ENCODE results near the gene HNRNPR. TPM values are rescaled to one million over a fixed set of nuclear protein-coding genes. Genes with fewer than 3 reads are reported as not detected.

HNRNPR gene
- 10 to 100 TPM; 60.9 to 90.2 (median 76.8) TPM for total RNA-seq

DNA sequence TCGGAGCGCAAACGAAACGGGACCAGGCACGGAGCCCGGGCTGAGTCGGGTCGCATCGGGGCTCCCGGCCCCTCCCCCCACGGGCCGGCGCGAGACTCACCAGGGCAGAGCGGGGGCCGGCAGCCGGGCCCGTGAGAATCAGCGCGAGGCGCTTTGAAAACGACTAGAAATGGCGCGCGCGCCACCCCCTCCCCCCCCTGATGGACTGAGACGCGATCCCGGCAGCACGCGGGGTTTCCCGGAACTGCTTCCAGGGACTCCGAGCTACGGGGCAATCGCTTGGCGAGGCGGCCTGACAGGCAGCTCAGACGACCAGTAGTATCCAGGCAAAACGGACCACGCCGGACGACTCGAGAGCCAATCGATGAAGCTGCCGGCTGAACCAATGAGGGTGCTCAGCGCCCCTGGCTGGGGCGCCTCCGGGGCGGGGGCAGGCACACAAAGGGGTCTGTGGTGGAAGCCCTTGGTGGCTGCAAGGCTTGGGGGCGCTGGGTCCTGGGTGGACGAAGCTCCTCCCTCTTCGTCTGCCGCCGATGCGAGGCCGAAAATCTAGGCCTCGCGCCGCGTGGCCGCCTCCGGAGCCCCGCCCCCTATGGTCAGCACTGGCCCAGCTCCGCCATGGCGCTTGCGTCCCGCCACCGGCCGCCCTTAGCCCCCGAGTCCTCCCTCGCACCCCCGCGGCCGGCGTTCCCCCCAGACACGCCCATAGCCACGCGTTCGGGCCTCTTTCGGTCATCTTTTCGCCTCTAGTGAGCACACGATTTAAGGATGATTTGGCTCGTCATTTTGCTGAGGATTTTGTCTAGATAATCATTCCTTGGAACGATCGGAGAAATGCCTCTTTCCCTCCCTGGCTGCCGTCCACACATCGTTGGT lies at the start of gene HNRNPR:
HNRNPR (minus strand) TSS at position 174 of the 876 bp plus-strand sequence. CDS start 3,276 bp downstream, outside the sequence.
- intact Hi-C loops (cut with DNase I), result no loop called here

GRCh38 chr1:23393706-23394105 lies 49.6 kb upstream of the HNRNPR start:
- Histone ChIP-seq H3K27me3 (no peaks in the 10 kb centered on the region), H3K4me1 (peaks cover 0 to 27% (median 22%) of the 10 kb centered on the region in 3 donors), H3K9me3 (no peaks in the 10 kb centered on the region), H3K36me3 (peaks cover 0 to 47% (median 0%) of the 10 kb centered on the region in 3 donors), H3K27ac (peak overlapping the region in 3 of 4 donors; percentile 65 to 82 (median 81)), H3K4me3 (no peak overlapping the region)
- WGBS, 2 donors, result 82 to 86% methylated on average over 9 to 13 of the region's 15 CpGs
- intact Hi-C loops (cut with DNase I), result no loop called here
- TF ChIP-seq POLR2A (IDR thresholded peaks at IDR 0.05), result no peak
- TF ChIP-seq, protein P1, sequence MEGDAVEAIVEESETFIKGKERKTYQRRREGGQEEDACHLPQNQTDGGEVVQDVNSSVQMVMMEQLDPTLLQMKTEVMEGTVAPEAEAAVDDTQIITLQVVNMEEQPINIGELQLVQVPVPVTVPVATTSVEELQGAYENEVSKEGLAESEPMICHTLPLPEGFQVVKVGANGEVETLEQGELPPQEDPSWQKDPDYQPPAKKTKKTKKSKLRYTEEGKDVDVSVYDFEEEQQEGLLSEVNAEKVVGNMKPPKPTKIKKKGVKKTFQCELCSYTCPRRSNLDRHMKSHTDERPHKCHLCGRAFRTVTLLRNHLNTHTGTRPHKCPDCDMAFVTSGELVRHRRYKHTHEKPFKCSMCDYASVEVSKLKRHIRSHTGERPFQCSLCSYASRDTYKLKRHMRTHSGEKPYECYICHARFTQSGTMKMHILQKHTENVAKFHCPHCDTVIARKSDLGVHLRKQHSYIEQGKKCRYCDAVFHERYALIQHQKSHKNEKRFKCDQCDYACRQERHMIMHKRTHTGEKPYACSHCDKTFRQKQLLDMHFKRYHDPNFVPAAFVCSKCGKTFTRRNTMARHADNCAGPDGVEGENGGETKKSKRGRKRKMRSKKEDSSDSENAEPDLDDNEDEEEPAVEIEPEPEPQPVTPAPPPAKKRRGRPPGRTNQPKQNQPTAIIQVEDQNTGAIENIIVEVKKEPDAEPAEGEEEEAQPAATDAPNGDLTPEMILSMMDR (IDR thresholded peaks at IDR 0.05), result no peak
- no peak for DNase-seq

More for the DNA sequence above, at the start of gene HNRNPR:
- Histone ChIP-seq H3K4me3 (peak within 1 kb of the TSS; percentile 66 to 95 (median 90)), H3K27me3 (no peaks in the 10 kb centered on the region), H3K9me3 (no peaks in the 10 kb centered on the region), H3K36me3 (no peaks in the 10 kb centered on the region), H3K4me1 (peaks cover 6 to 48% (median 36%) of the 10 kb centered on the region in 3 donors), H3K27ac (peak within 1 kb of the TSS; percentile 95 to 99 (median 97))
- WGBS, 2 donors, result 2% methylated on average over 11 of the region's 87 CpGs; no CpG with 5 or more reads in 1 of the 2 donors
- peak; percentile 96 for DNase-seq
- TF ChIP-seq POLR2A (IDR thresholded peaks at IDR 0.05), result peak in 3 of 4 donors; percentile 66 to 92 (median 82)
- TF ChIP-seq, protein P1 (IDR thresholded peaks at IDR 0.05), result peak in 5 of 6 experiments; percentile 13 to 36 (median 20)

- H3K4me1 ChIP-seq, result peaks cover 0 to 27% (median 22%) of the 10 kb centered on the region in 3 donors
- no peaks in the 10 kb centered on the region for H3K9me3 ChIP-seq
- no peak overlapping the region for H3K27ac ChIP-seq
- no peak for TF ChIP-seq POLR2A (IDR thresholded peaks at IDR 0.05)
- TF ChIP-seq, protein P1 (IDR thresholded peaks at IDR 0.05), result no peak
- intact Hi-C loops (cut with DNase I), result no loop called here
- DNase-seq, result no peak
- no peaks in the 10 kb centered on the region for H3K27me3 ChIP-seq
- 62 to 71% methylated on average over 2 of the region's 2 CpGs for WGBS, 2 donors
- H3K4me3 ChIP-seq, result no peak overlapping the region
- peaks cover 0 to 44% (median 0%) of the 10 kb centered on the region in 3 donors for H3K36me3 ChIP-seq
These were observed 48.2 kb upstream of the HNRNPR start for GRCh38 chr1:23392125-23392855.

GRCh38 chr1:23389837-23390321 lies 45.8 kb upstream of the HNRNPR start:
- Histone ChIP-seq H3K27me3 (no peaks in the 10 kb centered on the region), H3K27ac (no peak overlapping the region), H3K9me3 (no peaks in the 10 kb centered on the region), H3K4me1 (peaks cover 0 to 30% (median 20%) of the 10 kb centered on the region in 3 donors), H3K36me3 (peaks cover 0 to 40% (median 0%) of the 10 kb centered on the region in 3 donors), H3K4me3 (no peak overlapping the region)
- intact Hi-C loops (cut with DNase I), result no loop called here
- TF ChIP-seq POLR2A (IDR thresholded peaks at IDR 0.05), result no peak
- TF ChIP-seq, protein P1 (IDR thresholded peaks at IDR 0.05), result no peak
- 73 to 74% methylated on average over 8 of the region's 9 CpGs for WGBS, 2 donors
- DNase-seq, result no peak

All from esophagus squamous epithelium (tissue), 5 donors.